Transverse colon (tissue), 4 donors: ENCODE results near the gene ANKDD1B. TPM values are rescaled to one million over a fixed set of nuclear protein-coding genes. Genes with fewer than 3 reads are reported as not detected.

Experiments used
- DNase-seq: peaks from one replicate; pipeline ENCODE4 v3.0.0-alpha.2; 2019
- H3K27ac ChIP-seq, 4 donors: fragments of 200-600 bp; sonication (generic); 2 replicates each; pipeline ENCODE4 v1.5.1; 2016 to 2018; ENCODE audit warnings: inconsistent platforms in 4 of 4
- H3K27me3 ChIP-seq: fragments of 200-600 bp; sonication (generic); 2 replicates; pipeline ENCODE4 v1.5.1; 2017; ENCODE audit warnings: inconsistent platforms
- H3K36me3 ChIP-seq, 4 donors: fragments of 200-600 bp; sonication (generic); 2 replicates each; pipeline ENCODE4 v1.5.1; 2017 to 2019; ENCODE audit warnings: inconsistent platforms in 4 of 4
- H3K4me1 ChIP-seq, 4 donors: fragments of 200-600 bp; sonication (generic); 2 replicates each; pipeline ENCODE4 v1.5.1; 2017 to 2020; ENCODE audit warnings: inconsistent platforms in 4 of 4
- H3K4me3 ChIP-seq, 4 donors: fragments of 200-600 bp; sonication (generic); 1 replicate in 1 of 4; 2 replicates in 3 of 4; pipeline versions ENCODE4 v1.5.1 to v1.6.1; 2017 to 2019; ENCODE audit warnings: inconsistent platforms in 4 of 4
- H3K9me3 ChIP-seq, 2 donors: fragments of 200-600 bp; sonication (generic); 2 replicates each; pipeline ENCODE4 v1.5.1; 2017 to 2019; ENCODE audit warnings: inconsistent platforms in 2 of 2
- EP300 ChIP-seq: sonication (generic); formaldehyde crosslinking; IDR thresholded peaks from one replicate; pipeline ENCODE4 v1.6.1; 2017; ENCODE audit warnings: antibody characterized with exemption, low read depth
- POLR2A ChIP-seq: fragments of 450-650 bp; IDR thresholded peaks from one replicate; pipeline ENCODE4 v1.6.1; 2016; ENCODE audit warnings: antibody characterized with exemption, mild to moderate bottlenecking, moderate library complexity
- POLR2AphosphoS5 ChIP-seq, 3 donors: sonication (generic); formaldehyde crosslinking; IDR thresholded peaks; one replicate each; pipeline ENCODE4 v1.6.1; 2016; ENCODE audit warnings: antibody characterized with exemption in 3 of 3
- WGBS, 2 donors: methylation state at CpG; one replicate each; pipeline ENCODE4 v1.1.5; 2018; ENCODE audit warnings: low coverage in 1 of 2; 5-methylcytosine and 5-hydroxymethylcytosine counted together
- in situ Hi-C, 4 donors: fragments of 200-750 bp; cut with MboI; loops; one replicate each; pipeline versions ENCODE4 v1.15.0 to v1.15.1; 2017; ENCODE audit warnings: low sequenced_read_pairs in 3 of 4, low pct_ligation_motif_present in 1 of 4, low pct_unique_long_range_greater_than_20kb in 1 of 4
- intact Hi-C: fragments of 100-400 bp; cut with DNase I; formaldehyde crosslinking; loops from one replicate; pipeline ENCODE4 v1.15.1; 2023; ENCODE audit warnings: low total_unique reads
- total RNA-seq, 4 donors: library from RNA; depleted of rRNA; stranded (reverse); fragments of >200 nt; gene quantifications; one replicate each; pipeline ENCODE4 v1.1.0, GENCODE V29; 2016
- TF ChIP-seq, protein P1 (sequence below), 5 experiments: fragments of 200-600 bp in 3 of 5; fragments of 450-650 bp in 2 of 5; sonication (generic) in 3 of 5; IDR thresholded peaks; 1 replicate in 2 of 5; 2 replicates in 3 of 5; pipeline ENCODE4 v1.5.1; 2016 to 2017; ENCODE audit warnings: antibody characterized with exemption in 5 of 5, inconsistent platforms in 3 of 5, mild to moderate bottlenecking in 2 of 5, moderate library complexity in 1 of 5

ANKDD1B gene
- total RNA-seq, 4 donors from 2014 or later = 3.6 to 20.6 (median 13.9) TPM

DNA sequence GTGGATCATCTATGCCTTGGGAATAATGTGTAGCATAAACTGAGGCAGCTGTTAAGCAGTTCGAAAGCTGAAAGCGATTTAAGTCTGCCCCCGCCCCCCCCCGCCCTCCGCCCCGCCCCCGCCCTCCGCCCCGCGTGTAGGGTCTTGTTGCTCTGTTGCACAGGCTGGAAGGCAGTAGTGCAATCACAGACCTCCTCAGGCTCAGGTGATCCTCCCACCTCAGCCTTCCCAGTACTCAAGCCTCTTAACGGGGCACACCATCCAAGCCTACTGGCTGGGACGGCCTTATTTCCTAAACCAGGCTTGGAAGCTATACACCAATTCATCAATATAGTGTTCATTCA lies 945 bp downstream of the ANKDD1B start:
- peak overlapping the region in 3 of 4 donors; percentile 58 to 80 (median 58) for H3K4me3 ChIP-seq
- 13 to 35% methylated on average over 3 to 12 of the region's 12 CpGs for WGBS, 2 donors
- in situ Hi-C loops = no loop called here
- no peaks in the 10 kb centered on the region for H3K9me3 ChIP-seq
- peaks cover 0 to 33% (median 23%) of the 10 kb centered on the region in 4 donors for H3K4me1 ChIP-seq
- no peaks in the 10 kb centered on the region for H3K27me3 ChIP-seq
- H3K27ac ChIP-seq = peak overlapping the region in 3 of 4 donors; percentile 79 to 83 (median 83)
- TF ChIP-seq EP300 = no peak
- no peak for TF ChIP-seq POLR2A
- TF ChIP-seq, protein P1, sequence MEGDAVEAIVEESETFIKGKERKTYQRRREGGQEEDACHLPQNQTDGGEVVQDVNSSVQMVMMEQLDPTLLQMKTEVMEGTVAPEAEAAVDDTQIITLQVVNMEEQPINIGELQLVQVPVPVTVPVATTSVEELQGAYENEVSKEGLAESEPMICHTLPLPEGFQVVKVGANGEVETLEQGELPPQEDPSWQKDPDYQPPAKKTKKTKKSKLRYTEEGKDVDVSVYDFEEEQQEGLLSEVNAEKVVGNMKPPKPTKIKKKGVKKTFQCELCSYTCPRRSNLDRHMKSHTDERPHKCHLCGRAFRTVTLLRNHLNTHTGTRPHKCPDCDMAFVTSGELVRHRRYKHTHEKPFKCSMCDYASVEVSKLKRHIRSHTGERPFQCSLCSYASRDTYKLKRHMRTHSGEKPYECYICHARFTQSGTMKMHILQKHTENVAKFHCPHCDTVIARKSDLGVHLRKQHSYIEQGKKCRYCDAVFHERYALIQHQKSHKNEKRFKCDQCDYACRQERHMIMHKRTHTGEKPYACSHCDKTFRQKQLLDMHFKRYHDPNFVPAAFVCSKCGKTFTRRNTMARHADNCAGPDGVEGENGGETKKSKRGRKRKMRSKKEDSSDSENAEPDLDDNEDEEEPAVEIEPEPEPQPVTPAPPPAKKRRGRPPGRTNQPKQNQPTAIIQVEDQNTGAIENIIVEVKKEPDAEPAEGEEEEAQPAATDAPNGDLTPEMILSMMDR (IDR thresholded peaks at IDR 0.05) = no peak
- TF ChIP-seq POLR2AphosphoS5 (IDR thresholded peaks at IDR 0.05) = no peak
- intact Hi-C loops = no loop called here
- no peaks in the 10 kb centered on the region for H3K36me3 ChIP-seq
- no peak for DNase-seq

DNA sequence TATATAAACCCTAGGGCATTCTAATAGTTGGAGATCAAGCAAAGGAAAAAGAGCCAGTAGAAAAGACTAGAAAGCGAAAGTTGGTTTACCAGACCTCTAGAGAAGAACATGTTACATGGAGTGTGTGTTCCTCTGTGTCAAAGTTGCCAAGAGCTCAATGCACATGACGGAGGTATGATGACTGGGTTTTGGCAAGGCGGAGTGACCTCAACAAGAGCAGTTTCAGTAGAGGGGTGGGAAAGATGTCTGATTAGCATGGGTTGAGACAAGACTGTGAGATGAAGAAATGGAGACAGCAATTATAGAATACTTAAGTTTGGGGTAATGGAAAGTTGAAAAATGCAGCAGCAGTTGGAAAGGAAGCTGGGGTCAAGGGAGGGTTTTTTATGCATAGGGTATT lies 1.6 kb downstream of the ANKDD1B start:
- H3K27ac ChIP-seq = no peak overlapping the region
- no peak for DNase-seq
- TF ChIP-seq EP300 (no peak), POLR2A (no peak), POLR2AphosphoS5 (IDR thresholded peaks at IDR 0.05) (no peak)
- TF ChIP-seq, protein P1 (IDR thresholded peaks at IDR 0.05) = no peak
- no peaks in the 10 kb centered on the region for H3K27me3 ChIP-seq
- no peaks in the 10 kb centered on the region for H3K9me3 ChIP-seq
- intact Hi-C loops (no loop called here), in situ Hi-C loops (no loop called here)
- peaks cover 0 to 40% (median 28%) of the 10 kb centered on the region in 4 donors for H3K4me1 ChIP-seq
- H3K4me3 ChIP-seq = no peak overlapping the region
- no peaks in the 10 kb centered on the region for H3K36me3 ChIP-seq
- WGBS, 2 donors = 95 to 97% methylated on average over 3 of the region's 3 CpGs

DNA sequence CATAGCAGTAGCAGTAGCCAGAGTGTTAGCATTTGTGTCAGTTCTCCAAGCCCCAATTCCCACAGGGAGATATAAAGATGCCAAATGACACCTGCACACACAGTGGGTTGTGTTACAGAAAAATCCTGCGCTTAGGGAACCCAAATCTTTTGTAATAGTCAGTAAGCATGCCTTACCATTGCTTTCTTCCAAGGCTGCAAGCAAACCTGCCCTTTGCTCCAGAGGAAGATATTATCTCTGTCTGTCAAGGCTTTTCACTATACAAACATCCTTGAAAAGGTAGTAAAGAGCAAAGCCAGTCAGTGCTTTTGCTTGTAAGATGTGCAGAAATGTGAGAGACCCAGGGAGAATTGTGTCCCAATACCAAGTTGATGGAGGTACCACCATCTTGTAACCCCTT lies 2.9 kb downstream of the ANKDD1B start:
- no peak for DNase-seq
- H3K27ac ChIP-seq = no peak overlapping the region
- H3K4me3 ChIP-seq = no peak overlapping the region
- intact Hi-C loops (no loop called here), in situ Hi-C loops (no loop called here)
- no peaks in the 10 kb centered on the region for H3K9me3 ChIP-seq
- no peak for TF ChIP-seq POLR2AphosphoS5 (IDR thresholded peaks at IDR 0.05)
- TF ChIP-seq, protein P1 (IDR thresholded peaks at IDR 0.05) = no peak
- TF ChIP-seq POLR2A = no peak
- TF ChIP-seq EP300 = no peak
- H3K4me1 ChIP-seq = peaks cover 0 to 42% (median 31%) of the 10 kb centered on the region in 4 donors
- WGBS, 2 donors = 92% methylated on average over 1 of the region's 1 CpG; no CpG with 5 or more reads in 1 of the 2 donors
- no peaks in the 10 kb centered on the region for H3K36me3 ChIP-seq
- H3K27me3 ChIP-seq = no peaks in the 10 kb centered on the region

DNA sequence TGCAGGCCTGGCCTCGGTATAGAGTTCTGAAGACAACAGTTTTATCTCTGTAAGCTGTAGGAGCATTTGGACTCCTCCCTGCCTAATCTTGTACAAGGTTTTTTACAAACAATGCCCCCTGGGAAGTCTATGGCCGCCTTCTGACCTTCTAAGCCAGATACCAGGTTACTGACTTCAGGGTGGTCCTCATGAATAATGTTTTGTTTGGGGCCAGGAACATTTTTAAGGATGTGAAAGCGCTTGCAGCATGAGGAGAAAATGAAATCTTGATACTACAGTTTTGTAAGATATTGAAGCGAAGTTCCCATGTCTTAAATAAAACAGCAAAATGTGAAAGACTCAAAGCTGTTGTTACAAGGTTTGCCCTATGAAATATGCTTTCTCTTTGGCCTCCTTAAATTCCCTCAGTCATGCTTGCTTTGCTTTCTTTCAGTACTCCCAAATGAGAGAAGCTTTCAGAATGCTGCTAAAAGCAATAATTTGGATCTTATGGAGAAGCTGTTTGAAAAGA lies 5.2 kb downstream of the ANKDD1B start:
- Histone ChIP-seq H3K27ac (peak overlapping the region; percentile 63 to 81 (median 79)), H3K36me3 (no peaks in the 10 kb centered on the region), H3K27me3 (no peaks in the 10 kb centered on the region), H3K9me3 (no peaks in the 10 kb centered on the region), H3K4me1 (peaks cover 0 to 39% (median 29%) of the 10 kb centered on the region in 4 donors), H3K4me3 (no peak overlapping the region)
- in situ Hi-C loops (no loop called here), intact Hi-C loops (no loop called here)
- no peak for DNase-seq
- TF ChIP-seq POLR2A = no peak
- TF ChIP-seq POLR2AphosphoS5 (IDR thresholded peaks at IDR 0.05) = no peak
- TF ChIP-seq, protein P1 (IDR thresholded peaks at IDR 0.05) = no peak
- TF ChIP-seq EP300 = no peak
- WGBS, 2 donors = 64 to 75% methylated on average over 2 to 4 of the region's 4 CpGs
